Activated CD4-positive, CD25-positive, alpha-beta regulatory T cell treated with anti-CD3 and anti-CD28 coated beads, Interleukin-2, amount 50 U/mL, for 24 hours (primary cell): ENCODE measurements around the gene SENP1.

Experiments used
- ATAC-seq, 2 donors: fragments of 150-1000 bp; cut with Tn5 transposase; one replicate each; pipeline ENCODE4 v1.10.0; 2021; ENCODE audit warnings: mild to moderate bottlenecking in 1 of 2, moderate library complexity in 1 of 2

SENP1 gene

GRCh38 chr12:48033451-48033850 lies 72.4 kb downstream of the SENP1 start:
- no peak for ATAC-seq

- ATAC-seq, result no peak
Measured at GRCh38 chr12:48032597-48032996, 73.3 kb downstream of the SENP1 start.

- no peak for ATAC-seq
Measured at GRCh38 chr12:48031135-48031960, 74.5 kb downstream of the SENP1 start.

GRCh38 chr12:48030173-48030650 lies 75.7 kb downstream of the SENP1 start:
- no peak for ATAC-seq

GRCh38 chr12:48029491-48030172 lies 76.2 kb downstream of the SENP1 start:
- no peak for ATAC-seq

- ATAC-seq, result no peak
Measured at GRCh38 chr12:48028541-48029431, 77.1 kb downstream of the SENP1 start.

- ATAC-seq, result no peak
Measured at GRCh38 chr12:48027183-48028002, 78.5 kb downstream of the SENP1 start.

GRCh38 chr12:48026060-48026827 lies 79.6 kb downstream of the SENP1 start:
- no peak for ATAC-seq

GRCh38 chr12:48025281-48025680 lies 80.6 kb downstream of the SENP1 start:
- ATAC-seq, result no peak

- no peak for ATAC-seq
Measured at GRCh38 chr12:48024735-48025134, 81.1 kb downstream of the SENP1 start.

GRCh38 chr12:48023386-48023785 lies 82.5 kb downstream of the SENP1 start:
- ATAC-seq, result no peak

GRCh38 chr12:48022676-48023385 lies 83.0 kb downstream of the SENP1 start:
- no peak for ATAC-seq

- no peak for ATAC-seq
Measured at GRCh38 chr12:48022180-48022521, 83.7 kb downstream of the SENP1 start.

- no peak for ATAC-seq
Measured at GRCh38 chr12:48021485-48022179, 84.2 kb downstream of the SENP1 start.

- ATAC-seq, result no peak
Measured at GRCh38 chr12:48019639-48020265, 86.1 kb downstream of the SENP1 start.

- ATAC-seq, result no peak
Measured at GRCh38 chr12:48018618-48018995, 87.3 kb downstream of the SENP1 start.

GRCh38 chr12:48017921-48018617 lies 87.8 kb downstream of the SENP1 start:
- no peak for ATAC-seq

- no peak for ATAC-seq
Measured at GRCh38 chr12:48017496-48017895, 88.4 kb downstream of the SENP1 start.
